Ascending aorta (tissue), 2 donors: Measurements from ENCODE around the gene TBX15. TPM values are rescaled to one million over a fixed set of nuclear protein-coding genes. Genes with fewer than 3 reads are reported as not detected.
A peak's percentile ranks its signal among the peaks of the same experiment; 100 is the strongest.

ENCODE experiments used
- DNase-seq, 2 donors: peaks; one replicate each; pipeline ENCODE4 v3.0.0-alpha.2; 2019; ENCODE audit warnings: low spot score in 2 of 2
- H3K27ac ChIP-seq, 2 donors: fragments of 200-600 bp; sonication (generic); one replicate each; pipeline ENCODE4 v1.5.1; 2016 to 2017; ENCODE audit warnings: mild to moderate bottlenecking in 1 of 2
- H3K27me3 ChIP-seq: fragments of 200-600 bp; sonication (generic); one replicate; pipeline ENCODE4 v1.5.1; 2017
- H3K36me3 ChIP-seq, 2 donors: fragments of 200-600 bp; sonication (generic); one replicate each; pipeline ENCODE4 v1.5.1; 2016
- H3K4me1 ChIP-seq, 2 donors: fragments of 200-600 bp; sonication (generic); one replicate each; pipeline ENCODE4 v1.5.1; 2016 to 2017; ENCODE audit warnings: mild to moderate bottlenecking in 1 of 2
- H3K4me3 ChIP-seq, 2 donors: fragments of 200-600 bp; sonication (generic); one replicate each; pipeline ENCODE4 v1.5.1; 2016 to 2017; ENCODE audit warnings: mild to moderate bottlenecking in 1 of 2
- H3K9me3 ChIP-seq, 2 donors: fragments of 200-600 bp; sonication (generic); one replicate each; pipeline ENCODE4 v1.5.1; 2016
- CTCF ChIP-seq, 3 experiments: fragments of 200-600 bp in 2 of 3; fragments of 450-650 bp in 1 of 3; sonication (generic) in 2 of 3; IDR thresholded peaks; one replicate each; pipeline ENCODE4 v1.5.1; 2016 to 2019; ENCODE audit warnings: antibody characterized with exemption in 3 of 3, mild to moderate bottlenecking in 1 of 3, moderate library complexity in 1 of 3
- intact Hi-C: fragments of 100-400 bp; cut with DNase I; formaldehyde crosslinking; loops from one replicate; pipeline ENCODE4 v1.15.1; 2023
- total RNA-seq: library from RNA; depleted of rRNA; stranded (reverse); fragments of >200 nt; gene quantifications from one replicate; pipeline ENCODE4 v1.1.0, GENCODE V29; 2016

TBX15 gene
- total RNA-seq, 1 donor from 2014 or later, result 1.8 TPM

DNA sequence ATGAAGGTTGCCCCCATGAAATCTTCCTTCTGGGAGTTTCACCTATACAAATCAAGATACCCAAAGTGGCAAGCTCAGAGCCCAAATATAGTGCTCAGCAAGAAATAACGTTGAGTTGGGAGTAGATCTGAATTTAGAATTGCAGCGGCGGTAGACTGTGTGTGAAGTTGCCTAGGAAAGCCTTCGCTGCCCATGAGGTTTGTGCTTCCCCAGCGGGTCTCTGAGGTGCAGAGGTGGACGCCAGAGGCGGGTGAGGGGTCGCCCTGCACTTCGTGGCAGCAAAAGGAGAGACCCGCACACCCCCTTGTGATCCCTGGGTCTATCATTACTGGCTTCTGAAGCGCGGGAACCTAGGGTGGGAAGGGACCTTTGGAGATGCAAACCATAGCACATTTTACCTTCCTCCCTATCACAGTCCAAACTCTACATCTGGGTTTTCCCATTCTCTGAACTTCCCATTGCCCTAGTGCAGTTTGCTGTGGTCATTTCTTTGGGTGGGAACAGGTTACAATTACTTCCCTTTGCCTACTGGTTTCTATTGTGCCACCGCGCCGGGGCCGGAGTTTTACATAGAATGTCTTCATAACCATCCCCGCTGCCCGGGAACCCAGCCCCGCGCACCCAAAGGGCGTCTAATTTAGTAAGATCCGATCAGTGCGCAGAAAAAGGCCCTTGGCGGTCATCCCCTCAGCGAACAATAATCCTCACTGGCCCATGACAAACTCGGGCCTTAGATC is 5.2 kb downstream of the TBX15 start:
- Histone ChIP-seq H3K27me3 (peaks cover 27% of the 10 kb centered on the region), H3K27ac (no peak overlapping the region), H3K4me1 (peaks cover 4 to 6% of the 10 kb centered on the region in 2 donors), H3K9me3 (no peaks in the 10 kb centered on the region), H3K4me3 (no peak overlapping the region), H3K36me3 (no peaks in the 10 kb centered on the region)
- intact Hi-C loops, result no loop called here
- DNase-seq, result no peak
- TF ChIP-seq CTCF (IDR thresholded peaks at IDR 0.05), result no peak

GRCh38 chr1:118982266-118982665 is 5.9 kb downstream of the TBX15 start:
- no peaks in the 10 kb centered on the region for H3K9me3 ChIP-seq
- H3K4me1 ChIP-seq, result peaks cover under 1 to 2% of the 10 kb centered on the region in 2 donors
- H3K36me3 ChIP-seq, result no peaks in the 10 kb centered on the region
- DNase-seq, result no peak
- intact Hi-C loops, result no loop called here
- TF ChIP-seq CTCF (IDR thresholded peaks at IDR 0.05), result no peak
- no peak overlapping the region for H3K27ac ChIP-seq
- no peak overlapping the region for H3K4me3 ChIP-seq
- peaks cover 20% of the 10 kb centered on the region for H3K27me3 ChIP-seq

GRCh38 chr1:118981436-118981835 is 6.7 kb downstream of the TBX15 start:
- Histone ChIP-seq H3K4me1 (no peaks in the 10 kb centered on the region), H3K4me3 (no peak overlapping the region), H3K27me3 (peaks cover 12% of the 10 kb centered on the region), H3K27ac (no peak overlapping the region), H3K36me3 (no peaks in the 10 kb centered on the region), H3K9me3 (no peaks in the 10 kb centered on the region)
- TF ChIP-seq CTCF (IDR thresholded peaks at IDR 0.05), result no peak
- intact Hi-C loops, result no loop called here
- DNase-seq, result no peak

GRCh38 chr1:118979754-118980575 is 8.2 kb downstream of the TBX15 start:
- H3K4me3 ChIP-seq, result peak overlapping the region; percentile 39 to 49
- no peaks in the 10 kb centered on the region for H3K36me3 ChIP-seq
- no peak overlapping the region for H3K27ac ChIP-seq
- H3K27me3 ChIP-seq, result peaks cover 6% of the 10 kb centered on the region
- no peaks in the 10 kb centered on the region for H3K4me1 ChIP-seq
- no peak for TF ChIP-seq CTCF (IDR thresholded peaks at IDR 0.05)
- intact Hi-C loops, result no loop called here
- no peaks in the 10 kb centered on the region for H3K9me3 ChIP-seq
- DNase-seq, result no peak

GRCh38 chr1:118978914-118979701 is 9.0 kb downstream of the TBX15 start:
- H3K4me1 ChIP-seq, result no peaks in the 10 kb centered on the region
- DNase-seq, result no peak
- peak overlapping the region; percentile 39 to 49 for H3K4me3 ChIP-seq
- no peaks in the 10 kb centered on the region for H3K36me3 ChIP-seq
- intact Hi-C loops, result no loop called here
- peaks cover 6% of the 10 kb centered on the region for H3K27me3 ChIP-seq
- no peak for TF ChIP-seq CTCF (IDR thresholded peaks at IDR 0.05)
- H3K27ac ChIP-seq, result no peak overlapping the region
- H3K9me3 ChIP-seq, result no peaks in the 10 kb centered on the region
